ENCODE data around the gene VARS1.

DNA sequence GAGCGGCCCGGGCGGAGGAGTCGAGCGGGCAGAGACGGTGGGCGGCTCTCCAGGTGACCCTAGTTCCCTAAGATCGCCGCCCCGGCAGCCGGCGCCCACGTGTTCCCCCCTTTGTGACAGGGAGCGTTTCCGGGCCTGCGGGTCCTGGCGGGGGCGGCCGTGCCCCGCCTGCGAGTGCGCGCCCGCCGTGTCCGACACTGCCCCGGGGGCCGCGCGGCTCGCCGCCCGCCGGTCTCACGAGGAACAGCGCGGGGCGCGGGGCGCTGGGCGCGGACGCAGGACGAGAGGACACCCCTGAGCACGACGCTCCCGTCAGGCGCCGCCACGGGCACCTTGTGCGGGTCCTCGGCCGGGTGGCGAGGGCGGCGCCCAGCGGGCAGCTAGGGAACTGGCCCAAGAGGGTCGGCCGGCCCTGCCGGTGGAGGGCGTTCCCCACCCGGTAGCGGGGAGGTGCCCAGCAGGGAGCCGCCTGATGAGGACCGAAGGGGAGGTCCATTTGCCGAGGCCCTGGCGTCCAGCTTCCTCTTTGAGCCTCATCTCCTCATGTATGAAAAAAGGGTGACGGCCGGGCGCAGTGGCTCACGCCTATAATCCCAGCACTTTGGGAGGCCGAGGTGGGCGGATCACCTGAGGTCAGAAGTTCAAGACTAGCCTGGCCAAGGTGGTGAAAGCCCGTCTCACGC lies at the start of gene VARS1:
- TF ChIP-seq, protein P1, sequence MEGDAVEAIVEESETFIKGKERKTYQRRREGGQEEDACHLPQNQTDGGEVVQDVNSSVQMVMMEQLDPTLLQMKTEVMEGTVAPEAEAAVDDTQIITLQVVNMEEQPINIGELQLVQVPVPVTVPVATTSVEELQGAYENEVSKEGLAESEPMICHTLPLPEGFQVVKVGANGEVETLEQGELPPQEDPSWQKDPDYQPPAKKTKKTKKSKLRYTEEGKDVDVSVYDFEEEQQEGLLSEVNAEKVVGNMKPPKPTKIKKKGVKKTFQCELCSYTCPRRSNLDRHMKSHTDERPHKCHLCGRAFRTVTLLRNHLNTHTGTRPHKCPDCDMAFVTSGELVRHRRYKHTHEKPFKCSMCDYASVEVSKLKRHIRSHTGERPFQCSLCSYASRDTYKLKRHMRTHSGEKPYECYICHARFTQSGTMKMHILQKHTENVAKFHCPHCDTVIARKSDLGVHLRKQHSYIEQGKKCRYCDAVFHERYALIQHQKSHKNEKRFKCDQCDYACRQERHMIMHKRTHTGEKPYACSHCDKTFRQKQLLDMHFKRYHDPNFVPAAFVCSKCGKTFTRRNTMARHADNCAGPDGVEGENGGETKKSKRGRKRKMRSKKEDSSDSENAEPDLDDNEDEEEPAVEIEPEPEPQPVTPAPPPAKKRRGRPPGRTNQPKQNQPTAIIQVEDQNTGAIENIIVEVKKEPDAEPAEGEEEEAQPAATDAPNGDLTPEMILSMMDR (IDR thresholded peaks at IDR 0.05): peak; percentile 52 to 72 (median 72)
- TF ChIP-seq POLR2A (IDR thresholded peaks at IDR 0.05) (peak in 1 of 2 donors; percentile 35), POLR2AphosphoS5 (IDR thresholded peaks at IDR 0.05) (peak; percentile 36 to 78 (median 62))

Data from sigmoid colon (tissue), 4 donors.